Mononuclear cell (primary cell): ENCODE data around the gene CERS6. TPM values are rescaled to one million over a fixed set of nuclear protein-coding genes. Genes with fewer than 3 reads are reported as not detected.

Experiments used
- H3K27me3 ChIP-seq: 2 replicates; pipeline ENCODE4 v1.6.0; 2011; ENCODE audit warnings: low read length, control low read depth; ENCODE audit not compliant: insufficient read depth
- H3K4me1 ChIP-seq: 2 replicates; pipeline ENCODE4 v1.5.1; 2011; ENCODE audit warnings: mild to moderate bottlenecking, low read length, control low read depth; ENCODE audit not compliant: insufficient read depth
- H3K4me3 ChIP-seq: 2 replicates; pipeline ENCODE4 v1.5.1; 2011; ENCODE audit warnings: mild to moderate bottlenecking, low read length, moderate library complexity
- H3K9me3 ChIP-seq: 2 replicates; pipeline ENCODE4 v1.5.1; 2011; ENCODE audit warnings: low read depth, mild to moderate bottlenecking, control low read depth, low read length
- total RNA-seq: library from RNA; depleted of rRNA; stranded (reverse); fragments of >200 nt; gene quantifications from one replicate; pipeline ENCODE4 v1.2.3, GENCODE V29; 2012

The CERS6 gene
- total RNA-seq, 1 donor, result 28.2 TPM

DNA sequence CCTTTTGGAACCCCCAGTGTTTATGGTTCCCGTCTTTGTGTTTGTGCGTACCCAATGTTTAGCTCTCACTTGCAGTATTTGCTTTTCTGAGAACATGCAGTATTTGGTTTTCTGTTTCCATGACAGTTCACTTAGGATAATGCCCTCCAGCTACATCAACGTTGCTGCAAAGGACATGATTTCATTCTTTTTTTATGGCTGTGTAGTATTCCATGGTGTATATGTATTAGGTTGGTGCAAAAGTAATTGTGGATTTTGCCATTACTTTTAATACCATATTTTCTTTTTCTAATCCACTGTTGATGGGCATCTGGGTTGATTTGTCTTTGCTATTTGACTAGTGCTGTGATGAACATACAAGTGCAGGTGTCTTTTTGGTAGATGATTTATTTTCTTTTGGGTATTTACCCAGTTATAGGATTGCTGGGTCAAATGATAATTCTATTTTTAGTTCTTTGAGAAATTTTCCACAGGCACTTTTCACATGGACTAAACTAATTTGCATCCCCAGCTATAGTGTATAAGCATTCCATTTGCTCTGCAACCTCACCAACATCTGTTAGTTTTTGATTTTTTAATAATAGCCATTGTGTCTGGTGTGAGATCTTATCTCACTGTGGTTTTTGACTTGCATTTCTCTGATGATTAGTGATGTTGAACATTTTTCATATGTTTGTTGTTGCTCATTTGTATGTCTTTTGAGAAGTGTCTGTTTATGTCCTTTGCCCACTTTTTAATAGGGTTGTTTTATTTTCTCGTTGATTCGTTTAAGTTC lies 63.6 kb downstream of the CERS6 start:
- Histone ChIP-seq H3K4me1 (peaks cover 11% of the 10 kb centered on the region), H3K9me3 (no peaks in the 10 kb centered on the region), H3K27me3 (no peaks in the 10 kb centered on the region), H3K4me3 (no peak overlapping the region)

DNA sequence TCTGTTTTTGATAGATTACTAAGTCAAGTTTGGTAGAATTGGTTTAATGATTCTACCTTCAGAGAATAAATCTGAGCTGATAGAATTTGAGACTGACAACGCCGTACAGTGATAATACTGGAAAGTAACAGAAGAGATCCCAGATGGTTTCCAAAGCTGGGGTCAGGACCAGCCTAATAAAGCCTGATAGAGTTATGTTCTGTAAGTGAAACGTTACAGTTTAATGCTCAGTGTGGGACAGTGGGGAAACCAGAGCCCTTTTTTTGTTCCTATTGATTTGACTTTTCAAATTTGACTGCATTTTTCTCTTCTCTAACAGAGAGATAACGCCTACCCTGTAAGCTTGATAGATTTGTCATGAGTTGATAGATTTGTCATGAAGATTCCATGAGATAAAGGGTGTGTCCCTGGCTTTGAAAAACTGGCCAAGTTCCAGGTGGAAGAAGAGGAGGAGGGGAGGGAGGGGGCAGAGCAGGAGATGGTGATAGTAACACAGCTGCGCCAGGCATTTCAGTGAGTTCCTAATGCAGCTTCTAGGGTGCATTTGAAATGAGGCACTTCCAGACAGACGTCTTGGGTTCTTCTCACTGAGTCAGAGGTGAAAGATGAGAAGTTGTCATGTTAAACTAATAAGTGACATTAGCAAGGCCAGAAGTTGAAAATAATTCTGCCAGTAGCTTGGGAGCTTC lies 65.1 kb downstream of the CERS6 start:
- H3K4me3 ChIP-seq, result no peak overlapping the region
- no peaks in the 10 kb centered on the region for H3K27me3 ChIP-seq
- peaks cover 11% of the 10 kb centered on the region for H3K4me1 ChIP-seq
- H3K9me3 ChIP-seq, result no peaks in the 10 kb centered on the region

DNA sequence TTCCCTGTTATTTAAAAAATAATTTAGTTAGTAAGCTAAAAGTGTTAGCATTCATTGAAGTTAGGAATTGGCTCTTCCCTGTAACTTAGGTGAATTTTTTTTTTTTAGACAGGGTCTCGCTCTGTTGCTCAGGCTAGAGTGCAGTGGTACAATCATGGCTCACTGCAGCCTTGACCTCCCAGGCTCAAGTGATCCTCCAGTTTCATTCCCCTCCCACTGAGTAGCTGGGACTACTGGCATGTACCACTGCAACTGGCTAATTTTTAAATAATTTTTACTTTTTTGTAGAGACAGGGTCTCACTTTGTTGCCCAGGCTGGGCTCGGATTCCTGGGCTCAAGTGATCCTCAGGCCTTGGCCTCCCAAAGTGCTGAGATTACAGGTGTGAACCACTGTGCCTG lies 66.4 kb downstream of the CERS6 start:
- Histone ChIP-seq H3K4me3 (no peak overlapping the region), H3K27me3 (no peaks in the 10 kb centered on the region), H3K9me3 (no peaks in the 10 kb centered on the region), H3K4me1 (peaks cover 11% of the 10 kb centered on the region)

DNA sequence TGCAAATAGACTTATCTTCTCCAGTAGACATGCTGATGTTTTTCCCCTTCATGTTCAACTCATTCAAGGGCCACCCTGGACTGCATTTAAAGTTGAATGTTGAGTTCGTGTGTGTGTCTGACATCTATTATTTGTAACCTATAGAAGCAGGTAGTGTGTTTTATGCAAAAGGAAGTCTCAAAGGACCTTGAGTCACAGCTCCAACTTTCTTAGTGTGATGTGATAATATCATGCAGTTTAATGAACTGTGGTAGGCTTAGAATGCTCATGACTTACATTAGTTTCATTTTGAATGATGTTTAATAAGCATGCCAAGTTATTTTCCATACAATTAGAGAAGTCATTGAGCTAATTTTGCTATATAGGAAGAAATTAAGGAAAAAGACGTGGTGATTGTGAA lies 67.9 kb downstream of the CERS6 start:
- peaks cover 20% of the 10 kb centered on the region for H3K4me1 ChIP-seq
- H3K4me3 ChIP-seq, result no peak overlapping the region
- H3K27me3 ChIP-seq, result no peaks in the 10 kb centered on the region
- H3K9me3 ChIP-seq, result no peaks in the 10 kb centered on the region

DNA sequence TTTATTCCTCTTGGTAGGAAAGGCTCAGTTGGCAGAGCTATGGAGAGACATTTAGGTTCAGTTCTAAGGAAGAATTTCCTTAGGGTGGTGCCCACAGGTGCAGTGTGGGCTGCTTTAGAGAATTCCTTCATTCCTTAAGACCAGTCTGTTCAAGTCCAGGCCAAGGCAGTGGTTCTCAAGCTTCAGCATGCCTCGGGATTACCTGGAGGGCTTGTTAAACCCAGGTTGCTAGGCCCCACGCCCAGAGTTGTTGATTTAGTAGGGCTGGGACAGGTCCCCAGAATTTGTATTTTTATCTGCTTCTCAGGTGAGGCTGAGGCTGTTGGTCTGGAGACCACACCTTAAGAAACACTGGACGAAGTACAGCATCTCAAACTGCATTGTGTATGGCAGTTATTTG lies 68.9 kb downstream of the CERS6 start:
- Histone ChIP-seq H3K27me3 (no peaks in the 10 kb centered on the region), H3K4me3 (no peak overlapping the region), H3K9me3 (no peaks in the 10 kb centered on the region), H3K4me1 (peaks cover 30% of the 10 kb centered on the region)

DNA sequence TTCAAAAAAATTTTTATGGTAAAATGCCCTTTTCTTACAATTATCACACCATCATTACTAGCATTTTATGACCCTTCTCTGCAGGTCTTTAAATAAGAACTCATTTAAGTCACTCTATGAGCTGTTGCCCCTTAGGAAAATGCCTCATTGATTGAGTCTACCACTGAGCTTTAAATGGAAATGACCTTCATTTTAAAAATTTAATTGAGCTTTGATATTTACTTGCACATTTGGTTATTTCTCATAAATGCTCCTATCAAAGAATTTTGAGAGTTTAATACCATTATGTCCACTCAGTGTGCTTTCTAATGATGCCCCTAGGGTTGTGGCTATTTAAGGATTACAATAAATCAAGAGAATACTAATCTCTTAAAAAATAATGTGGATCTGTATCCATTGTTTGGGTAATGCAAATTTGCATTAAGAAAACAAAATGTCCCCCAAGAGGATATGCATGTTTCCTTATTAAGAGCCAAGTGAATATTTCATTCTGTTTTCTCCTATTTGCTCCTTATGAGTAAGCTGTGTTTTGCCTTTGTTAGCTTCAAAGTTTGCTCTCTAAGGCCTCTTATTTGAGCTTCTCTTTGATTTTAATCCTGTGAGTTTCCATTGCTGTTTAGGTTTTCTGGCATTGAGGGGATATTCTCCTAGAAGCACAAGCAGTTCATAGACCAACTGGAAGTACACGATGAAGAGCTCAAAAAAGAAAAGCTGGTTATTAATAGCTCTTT lies 69.8 kb downstream of the CERS6 start:
- no peaks in the 10 kb centered on the region for H3K27me3 ChIP-seq
- no peak overlapping the region for H3K4me3 ChIP-seq
- H3K4me1 ChIP-seq, result peaks cover 37% of the 10 kb centered on the region
- no peaks in the 10 kb centered on the region for H3K9me3 ChIP-seq

- H3K9me3 ChIP-seq, result no peaks in the 10 kb centered on the region
- H3K27me3 ChIP-seq, result no peaks in the 10 kb centered on the region
- H3K4me3 ChIP-seq, result no peak overlapping the region
- peaks cover 39% of the 10 kb centered on the region for H3K4me1 ChIP-seq
These were observed 70.6 kb downstream of the CERS6 start for GRCh38 chr2:168526641-168527040.

- Histone ChIP-seq H3K4me1 (peaks cover 48% of the 10 kb centered on the region), H3K27me3 (no peaks in the 10 kb centered on the region), H3K4me3 (no peak overlapping the region), H3K9me3 (no peaks in the 10 kb centered on the region)
These were observed 71.9 kb downstream of the CERS6 start for GRCh38 chr2:168528016-168528415.

DNA sequence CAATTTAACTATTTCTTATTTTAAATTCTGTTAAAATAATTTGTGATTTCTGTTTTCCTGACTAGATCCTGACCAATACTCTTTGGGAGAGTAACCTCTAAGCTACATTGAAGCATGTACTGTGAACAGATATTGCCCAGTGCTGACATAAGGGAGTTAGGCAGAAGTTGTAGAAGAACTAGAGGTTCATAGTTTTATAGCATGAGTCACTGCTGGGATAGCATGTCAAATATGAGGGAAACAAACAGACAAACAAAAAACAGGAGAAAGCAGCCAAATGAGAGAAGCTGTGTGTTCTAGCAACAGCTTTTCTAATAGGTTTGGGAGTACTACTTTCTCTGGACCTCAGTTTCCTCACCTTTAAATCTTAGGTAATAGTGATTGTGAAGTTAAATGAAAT lies 72.4 kb downstream of the CERS6 start:
- H3K27me3 ChIP-seq, result no peaks in the 10 kb centered on the region
- no peaks in the 10 kb centered on the region for H3K9me3 ChIP-seq
- H3K4me3 ChIP-seq, result no peak overlapping the region
- peaks cover 52% of the 10 kb centered on the region for H3K4me1 ChIP-seq

- no peaks in the 10 kb centered on the region for H3K27me3 ChIP-seq
- H3K4me1 ChIP-seq, result peaks cover 55% of the 10 kb centered on the region
- H3K4me3 ChIP-seq, result no peak overlapping the region
- no peaks in the 10 kb centered on the region for H3K9me3 ChIP-seq
These were observed 73.2 kb downstream of the CERS6 start for GRCh38 chr2:168529054-168529833.

DNA sequence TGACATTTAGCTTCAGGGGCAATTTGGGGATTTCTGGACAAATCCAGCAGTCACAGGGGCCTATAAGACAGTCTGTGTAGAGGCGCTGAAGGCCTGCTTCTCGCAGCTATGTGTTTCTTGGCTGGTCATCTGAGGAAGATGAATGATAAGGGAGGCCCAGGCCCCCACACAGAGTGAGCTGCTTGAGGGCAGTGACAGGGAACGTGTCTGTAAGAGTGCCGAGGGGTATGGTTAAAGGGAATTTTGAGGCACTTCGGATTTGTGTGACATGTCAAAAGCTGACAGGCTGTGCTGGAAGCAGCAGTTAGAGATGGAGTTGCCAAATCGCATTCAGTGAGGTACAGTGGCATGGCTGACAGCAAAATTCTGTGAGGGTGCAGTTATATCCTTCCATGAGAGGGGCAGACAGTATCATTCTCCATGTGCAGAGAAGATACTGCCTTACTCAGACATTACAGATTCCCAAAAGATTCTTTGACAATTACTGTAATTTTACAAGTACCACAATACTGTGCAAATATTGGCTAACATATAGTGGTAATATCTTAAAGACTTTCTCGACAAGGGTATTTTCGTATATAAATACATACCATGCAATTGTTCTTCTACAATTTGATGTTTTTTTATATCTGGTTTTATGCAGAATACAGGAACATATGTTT lies 74.0 kb downstream of the CERS6 start:
- Histone ChIP-seq H3K4me1 (peaks cover 55% of the 10 kb centered on the region), H3K9me3 (no peaks in the 10 kb centered on the region), H3K4me3 (no peak overlapping the region), H3K27me3 (no peaks in the 10 kb centered on the region)

DNA sequence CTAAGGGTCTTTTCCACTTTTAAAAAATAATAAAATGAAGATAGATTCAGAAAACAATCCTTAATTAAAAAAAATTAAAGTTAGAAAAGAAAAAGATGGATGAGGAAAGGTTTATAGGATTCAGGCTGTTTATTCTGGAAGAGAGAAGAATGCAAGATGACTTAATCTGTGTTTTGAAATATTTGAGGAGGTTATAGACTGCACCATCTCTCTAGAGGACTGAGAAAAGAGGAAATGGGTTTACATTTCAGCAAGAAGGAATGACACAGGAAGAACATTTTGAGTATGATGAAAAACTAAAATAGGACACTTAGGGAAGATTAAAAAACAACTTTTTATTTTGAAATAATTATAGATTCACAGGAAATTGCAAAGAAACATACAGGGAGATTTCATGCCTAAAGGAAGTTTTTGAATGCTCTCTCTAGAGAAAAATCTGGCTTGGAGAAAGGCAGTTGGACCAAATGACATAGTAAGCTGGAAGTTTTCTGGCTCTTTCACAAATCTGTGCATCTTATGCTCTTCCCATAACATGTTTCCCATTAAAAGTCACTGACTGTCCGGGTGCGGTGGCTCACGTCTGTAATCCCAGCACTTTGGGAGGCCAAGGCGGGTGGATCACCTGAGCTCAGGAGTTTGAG lies 75.0 kb downstream of the CERS6 start:
- peaks cover 55% of the 10 kb centered on the region for H3K4me1 ChIP-seq
- H3K4me3 ChIP-seq, result no peak overlapping the region
- no peaks in the 10 kb centered on the region for H3K27me3 ChIP-seq
- H3K9me3 ChIP-seq, result no peaks in the 10 kb centered on the region

GRCh38 chr2:168534926-168535325 lies 78.9 kb downstream of the CERS6 start:
- H3K27me3 ChIP-seq, result no peaks in the 10 kb centered on the region
- peaks cover 7% of the 10 kb centered on the region for H3K9me3 ChIP-seq
- peaks cover 31% of the 10 kb centered on the region for H3K4me1 ChIP-seq
- no peak overlapping the region for H3K4me3 ChIP-seq

DNA sequence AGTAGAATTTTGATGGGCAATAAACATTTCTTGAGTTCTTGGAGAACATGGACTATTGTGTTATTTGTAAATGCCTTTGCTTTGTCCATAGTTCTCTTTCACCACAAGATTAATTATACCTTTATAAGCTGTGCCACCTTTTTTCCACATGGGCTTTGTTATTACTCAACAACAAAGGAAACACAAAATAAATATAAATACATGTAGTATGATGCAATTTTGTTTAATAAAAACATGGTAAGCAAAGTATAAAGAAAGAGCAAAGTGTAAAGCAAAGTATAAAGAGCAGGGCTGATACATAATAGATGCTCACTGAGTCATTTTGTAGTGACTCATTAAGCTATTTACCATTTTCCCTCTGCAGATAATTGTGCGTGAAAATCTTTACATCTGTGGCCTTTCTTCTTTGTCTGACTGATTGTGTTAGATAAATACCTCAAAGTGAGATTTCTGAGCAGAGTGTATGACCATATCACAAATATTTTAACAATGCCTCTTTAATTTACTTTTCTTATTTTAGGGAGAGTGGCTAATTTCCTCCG lies 80.9 kb downstream of the CERS6 start:
- Histone ChIP-seq H3K4me3 (no peak overlapping the region), H3K9me3 (peaks cover 13% of the 10 kb centered on the region), H3K4me1 (peaks cover 22% of the 10 kb centered on the region), H3K27me3 (no peaks in the 10 kb centered on the region)
